GM12878 (cell line): Measurements from ENCODE around the gene CHCT1. TPM values are rescaled to one million over a fixed set of nuclear protein-coding genes. Genes with fewer than 3 reads are reported as not detected.
A peak's percentile ranks its signal among the peaks of the same experiment; 100 is the strongest.

Experiments
- ATAC-seq: fragments of 200-7000 bp; cut with Tn5 transposase; 3 replicates; pipeline ENCODE4 v1.9.1; 2020; ENCODE audit warnings: mild to moderate bottlenecking, moderate library complexity
- BruUV-seq: library from RNA; stranded (reverse); fragments of 400-500 nt; replicated peaks from 2 replicates; lab custom pipeline; 2021; lab: Mats Ljungman, UMichigan
- CTCF ChIA-PET: fragments of 300-600 bp; sonication (Branson Sonifier 250); formaldehyde crosslinking; extraction: SDS; loops from one replicate; lab custom pipeline; 2021; ENCODE audit warnings: inconsistent platforms; lab: Yijun Ruan, JAX
- POLR2A ChIA-PET: fragments of 350-600 bp; formaldehyde crosslinking; extraction: SDS; loops from one replicate; lab custom pipeline; 2021; ENCODE audit warnings: inconsistent platforms; lab: Charles Lee
- RAD21 ChIA-PET: fragments of 300-600 bp; sonication (Branson Sonifier 250); formaldehyde crosslinking; loops from one replicate; lab custom pipeline; 2023; ENCODE audit warnings: antibody characterized with exemption; ENCODE audit not compliant: unreplicated experiment; lab: Charles Lee
- SMC1A ChIA-PET: fragments of 300-600 bp; sonication (Branson Sonifier 250); formaldehyde crosslinking; loops from one replicate; lab custom pipeline; 2023; ENCODE audit not compliant: unreplicated experiment, uncharacterized antibody; lab: Charles Lee
- DNase-seq: peaks from one replicate; pipeline ENCODE4 v3.0.0-alpha.2; 2011; ENCODE audit warnings: low read depth, low spot score
- FAIRE-seq: peaks from 3 replicates; lab custom pipeline; 2011; peaks lifted over from hg19 to GRCh38; lab: Jason Lieb, UNC
- H2AFZ ChIP-seq: 2 replicates; pipeline ENCODE4 v1.6.0; 2011; ENCODE audit warnings: low read depth, low read length, control low read depth; ENCODE audit not compliant: control insufficient read depth
- H3K27ac ChIP-seq: 2 replicates; pipeline ENCODE4 v1.5.1; 2011; ENCODE audit warnings: control low read depth; ENCODE audit not compliant: control insufficient read depth, insufficient read depth
- H3K27me3 ChIP-seq, 2 experiments: replicated peaks in 1 of 2; 2 replicates each; pipeline versions ENCODE4 v1.6.0 to v1.6.1; 2011; ENCODE audit warnings: low read length in 1 of 2; ENCODE audit not compliant: control insufficient read depth in 2 of 2, insufficient read depth in 2 of 2
- H3K36me3 ChIP-seq, 2 experiments: 2 replicates each; pipeline ENCODE4 v1.5.1; 2011; ENCODE audit warnings: low read length in 1 of 2; ENCODE audit not compliant: control insufficient read depth in 2 of 2, insufficient read depth in 2 of 2
- H3K4me1 ChIP-seq: 2 replicates; pipeline ENCODE4 v1.6.1; 2011; ENCODE audit warnings: mild to moderate bottlenecking, low read length, moderate library complexity, mixed read lengths; ENCODE audit not compliant: control insufficient read depth, insufficient read depth
- H3K4me2 ChIP-seq: 2 replicates; pipeline ENCODE4 v1.6.0; 2011; ENCODE audit warnings: control low read depth; ENCODE audit not compliant: control insufficient read depth, insufficient read depth
- H3K4me3 ChIP-seq: fragments of 200-600 bp; sonication (generic); 2 replicates; pipeline ENCODE4 v1.5.1; 2016
- H3K79me2 ChIP-seq: 2 replicates; pipeline ENCODE4 v1.6.0; 2011; ENCODE audit warnings: low read length; ENCODE audit not compliant: control insufficient read depth, insufficient read depth
- H3K9ac ChIP-seq: 2 replicates; pipeline ENCODE4 v1.8.0; 2011; ENCODE audit warnings: low read length, control low read depth, mixed read lengths; ENCODE audit not compliant: control insufficient read depth, insufficient read depth
- H3K9me3 ChIP-seq: replicated peaks from 3 replicates; pipeline ENCODE4 v1.5.1; 2011; ENCODE audit warnings: mild to moderate bottlenecking, low read length; ENCODE audit not compliant: control insufficient read depth, insufficient read depth
- H4K20me1 ChIP-seq: 2 replicates; pipeline ENCODE4 v1.6.0; 2011; ENCODE audit not compliant: control insufficient read depth, insufficient read depth
- MLLT1 ChIP-seq: fragments of 450-650 bp; IDR thresholded peaks from 2 replicates; pipeline ENCODE4 v1.6.1; 2016; ENCODE audit warnings: mild to moderate bottlenecking
- NFXL1 ChIP-seq: fragments of 450-650 bp; IDR thresholded peaks from 2 replicates; pipeline ENCODE4 v1.6.1; 2017; ENCODE audit warnings: antibody characterized with exemption, mild to moderate bottlenecking, borderline replicate concordance
- NFYA ChIP-seq: IDR thresholded peaks from 2 replicates; pipeline ENCODE4 v1.6.1; 2011; ENCODE audit warnings: low read depth, mild to moderate bottlenecking, low read length, improper control_type of control experiment, borderline replicate concordance
- PKNOX1 ChIP-seq: fragments of 450-650 bp; IDR thresholded peaks from 2 replicates; pipeline ENCODE4 v1.6.1; 2016; ENCODE audit warnings: mild to moderate bottlenecking
- ZNF217 ChIP-seq: fragments of 450-650 bp; IDR thresholded peaks from 2 replicates; pipeline ENCODE4 v1.6.1; 2017; ENCODE audit warnings: antibody characterized with exemption, mild to moderate bottlenecking
- WGBS: methylation state at CpG from one replicate; pipeline ENCODE4 v1.1.6; 2016; ENCODE audit warnings: low lambda C conversion rate; ENCODE audit not compliant: insufficient replicate concordance, insufficient coverage; ENCODE audit errors: missing lambda C conversion rate; 5-methylcytosine and 5-hydroxymethylcytosine counted together
- in situ Hi-C: fragments of 300-500 bp; cut with MboI; formaldehyde crosslinking; loops from 9 replicates; pipeline ENCODE4 v1.14.3; 2018; ENCODE audit warnings: mixed read lengths
- intact Hi-C: fragments of 100-400 bp; cut with micrococcal nuclease; formaldehyde crosslinking; loops from one replicate; pipeline ENCODE4 v1.14.2; 2022; ENCODE audit not compliant: unreplicated experiment
- polyA plus RNA-seq, 11 experiments: library from polyadenylated mRNA; depleted of rRNA in 4 of 11; unstranded in 6 of 11; stranded (reverse) in 5 of 11; fragments of >200 nt; fragmentation: Nextera tagmentation in 4 of 11; fragmentation: Illumina TruSeq in 1 of 11; extraction: Ambion mirVana in 4 of 11; extraction: Trizol in 1 of 11; gene quantifications; 1 replicate in 1 of 11; 2 replicates in 10 of 11; pipeline versions ENCODE4 v1.2.1 to v1.2.3, GENCODE V29; 2011 to 2016; ENCODE audit warnings: inconsistent platforms in 2 of 11, missing spikeins in 2 of 11, low read depth in 1 of 11
- total RNA-seq, 4 experiments: library from RNA; depleted of rRNA in 3 of 4; stranded (reverse); fragments of >200 nt in 3 of 4; fragmentation: Illumina TruSeq in 1 of 4; extraction: Trizol in 1 of 4; gene quantifications; 2 replicates each; pipeline versions ENCODE4 v1.2.1 to v1.2.3, GENCODE V29; 2013 to 2021

Gene CHCT1
- total and polyA plus RNA-seq, 10 of the 15 experiments (the other 5 are each of a cell fraction or from before 2014, with no cell fraction given): 0.23 to 0.35 TPM; not detected in 8

- BruUV-seq: no TSS peak
- no peak overlapping the region for H3K4me3 ChIP-seq
- H3K9ac ChIP-seq: no peak overlapping the region
- FAIRE-seq (no peak), ATAC-seq (no peak), DNase-seq (no peak)
- TF ChIP-seq NFYA (no peak), NFXL1 (peak; percentile 41)
- intact Hi-C loops (no loop called here), in situ Hi-C loops (no loop called here)
- H2AFZ ChIP-seq: no peak overlapping the region
- H3K27me3 ChIP-seq: no peaks in the 10 kb centered on the region
- ChIA-PET SMC1A (interaction anchor here (1.0 kb wide), 1 partner anchor 11 kb away, joined by 3 read pairs; no protein-coding TSS in a partner anchor), RAD21 (no interaction called here), POLR2A (no interaction called here), CTCF (no interaction called here)
- over 99% methylated on average over 4 of the region's 4 CpGs for WGBS
- H3K79me2 ChIP-seq: no peaks in the 10 kb centered on the region
- peaks cover 2 to 29% of the 10 kb centered on the region in 2 experiments; a peak in 3 of 4 replicates for H3K36me3 ChIP-seq
- H3K27ac ChIP-seq: no peak overlapping the region
- no peaks in the 10 kb centered on the region for H3K9me3 ChIP-seq
- no peaks in the 10 kb centered on the region for H4K20me1 ChIP-seq
- no peak overlapping the region for H3K4me2 ChIP-seq
- no peaks in the 10 kb centered on the region for H3K4me1 ChIP-seq
Measured at GRCh38 chr17:60463157-60463835, 41.0 kb downstream of the CHCT1 start.

GRCh38 chr17:60464343-60464742 lies 42.1 kb downstream of the CHCT1 start:
- intact Hi-C loops (no loop called here), in situ Hi-C loops (no loop called here)
- Histone ChIP-seq H3K27me3 (no peaks in the 10 kb centered on the region), H2AFZ (no peak overlapping the region), H4K20me1 (no peaks in the 10 kb centered on the region), H3K27ac (no peak overlapping the region), H3K4me2 (no peak overlapping the region), H3K9ac (no peak overlapping the region), H3K4me3 (no peak overlapping the region), H3K9me3 (no peaks in the 10 kb centered on the region), H3K36me3 (peaks cover 2 to 29% of the 10 kb centered on the region in 2 experiments; a peak in 3 of 4 replicates), H3K4me1 (no peaks in the 10 kb centered on the region)
- DNase-seq (no peak), ATAC-seq (no peak)
- no TSS peak for BruUV-seq
- ChIA-PET RAD21 (no interaction called here), CTCF (interaction anchor here (1.1 kb wide), 1 partner anchor 265 kb away, joined by 3 read pairs; no protein-coding TSS in a partner anchor)
- WGBS: 95% methylated on average over 1 of the region's 1 CpG
- TF ChIP-seq PKNOX1 (no peak), MLLT1 (no peak), ZNF217 (no peak), NFXL1 (0 out of 2 replicates have a peak, but pooled peaks have one; percentile 57)
- TF ChIP-seq, all 136 proteins: peak for 1
- POLR2A ChIA-PET: interaction anchor here (0.6 kb wide), 1 partner anchor 94 kb away, joined by 6 read pairs; no protein-coding TSS in a partner anchor
- no peak for FAIRE-seq
- SMC1A ChIA-PET: interaction anchor here (1.4 kb wide), 1 partner anchor 10 kb away, joined by 3 read pairs; no protein-coding TSS in a partner anchor
- no peaks in the 10 kb centered on the region for H3K79me2 ChIP-seq
